Caco-2 (cell line): ENCODE results near the gene MSANTD2. TPM values are rescaled to one million over a fixed set of nuclear protein-coding genes. Genes with fewer than 3 reads are reported as not detected.

Source experiments
- BruUV-seq: library from RNA; stranded (reverse); fragments of 400-500 nt; replicated peaks from 2 replicates; lab custom pipeline; 2021; lab: Mats Ljungman, UMichigan
- CTCF ChIA-PET: fragments of 300-600 bp; sonication (Branson Sonifier 250); formaldehyde crosslinking; loops from one replicate; lab custom pipeline; 2022; ENCODE audit warnings: antibody characterized with exemption; lab: Charles Lee
- POLR2A ChIA-PET: fragments of 300-600 bp; sonication (Branson Sonifier 250); formaldehyde crosslinking; loops from one replicate; lab custom pipeline; 2022; ENCODE audit warnings: antibody characterized with exemption; lab: Charles Lee
- DNase-seq, 2 experiments: peaks; one replicate each; pipeline versions ENCODE4 v3.0.0 to v3.0.0-alpha.2; 2020 to 2022
- H3K27me3 ChIP-seq: replicated peaks from 2 replicates; pipeline ENCODE4 v1.6.0; 2011; ENCODE audit warnings: low read length; ENCODE audit not compliant: control insufficient read depth, insufficient read depth
- H3K36me3 ChIP-seq: 2 replicates; pipeline ENCODE4 v1.5.1; 2011; ENCODE audit warnings: low read length; ENCODE audit not compliant: control insufficient read depth, insufficient read depth
- H3K4me1 ChIP-seq: fragments of 250-450 bp; sonication (Bioruptor Pico); 2 replicates; pipeline ENCODE4 v1.5.1; 2020; ENCODE audit warnings: mild to moderate bottlenecking
- H3K4me3 ChIP-seq: 2 replicates; pipeline ENCODE4 v1.5.1; 2011; ENCODE audit warnings: low read depth, mild to moderate bottlenecking, control low read depth, low read length
- H3K9me3 ChIP-seq: fragments of 250-450 bp; sonication (Bioruptor Pico); 2 replicates; pipeline ENCODE4 v1.5.1; 2020; ENCODE audit warnings: mild to moderate bottlenecking, moderate library complexity
- H3K27ac Mint-ChIP-seq: one replicate; pipeline ENCODE4 v1.8.0; 2022; ENCODE audit warnings: mixed read lengths; ENCODE audit not compliant: unreplicated experiment
- H3K27me3 Mint-ChIP-seq: one replicate; pipeline ENCODE4 v1.8.0; 2022; ENCODE audit warnings: mixed read lengths; ENCODE audit not compliant: insufficient read depth, unreplicated experiment
- H3K36me3 Mint-ChIP-seq: one replicate; pipeline ENCODE4 v1.8.0; 2022; ENCODE audit warnings: mild to moderate bottlenecking, mixed read lengths; ENCODE audit not compliant: insufficient read depth, unreplicated experiment
- H3K4me1 Mint-ChIP-seq: one replicate; pipeline ENCODE4 v1.8.0; 2022; ENCODE audit warnings: low read depth, mixed read lengths; ENCODE audit not compliant: unreplicated experiment
- H3K4me3 Mint-ChIP-seq: one replicate; pipeline ENCODE4 v1.8.0; 2022; ENCODE audit warnings: mild to moderate bottlenecking, moderate library complexity, mixed read lengths; ENCODE audit not compliant: unreplicated experiment
- H3K9me3 Mint-ChIP-seq: one replicate; pipeline ENCODE4 v1.8.0; 2022; ENCODE audit warnings: mixed read lengths; ENCODE audit not compliant: unreplicated experiment
- CTCF ChIP-seq, 2 experiments: fragments of 200-600 bp in 1 of 2; IDR thresholded peaks; 1 replicate in 1 of 2; 2 replicates in 1 of 2; pipeline versions ENCODE4 v1.5.1 to v1.8.0; 2011 to 2022; ENCODE audit warnings: antibody characterized with exemption in 1 of 2, control low read depth in 1 of 2, inconsistent platforms in 1 of 2, low read depth in 1 of 2, low read length in 1 of 2, mild to moderate bottlenecking in 1 of 2, moderate library complexity in 1 of 2; ENCODE audit not compliant: insufficient read depth in 1 of 2, severe bottlenecking in 1 of 2, unreplicated experiment in 1 of 2
- intact Hi-C: fragments of 100-400 bp; cut with micrococcal nuclease; formaldehyde crosslinking; loops from one replicate; pipeline ENCODE4 v1.10.0; 2022; ENCODE audit not compliant: unreplicated experiment
- total RNA-seq: library from RNA; stranded (reverse); gene quantifications from 2 replicates; pipeline ENCODE4 v1.2.3, GENCODE V29; 2022

The MSANTD2 gene
- total RNA-seq, 1 experiment from 2014 or later: 28.3 TPM

GRCh38 chr11:124843616-124843910 lies 43.4 kb upstream of the MSANTD2 start:
- peaks cover 62% of the 10 kb centered on the region for H3K27me3 Mint-ChIP-seq
- DNase-seq: no peak
- H3K36me3 Mint-ChIP-seq: no peaks in the 10 kb centered on the region
- no peak overlapping the region for H3K27ac Mint-ChIP-seq
- ChIA-PET CTCF (no interaction called here), POLR2A (no interaction called here)
- BruUV-seq: no TSS peak
- Histone ChIP-seq H3K4me3 (no peak overlapping the region), H3K27me3 (peaks cover 32% of the 10 kb centered on the region), H3K4me1 (no peaks in the 10 kb centered on the region), H3K36me3 (no peaks in the 10 kb centered on the region), H3K9me3 (no peaks in the 10 kb centered on the region)
- no peak for TF ChIP-seq CTCF (IDR thresholded peaks at IDR 0.05; ENCODE audit: insufficient read depth in 1 of 2, low read depth in 1 of 2, low read length in 1 of 2, severe bottlenecking in 1 of 2, unreplicated experiment in 1 of 2)
- H3K4me3 Mint-ChIP-seq: no peak overlapping the region
- intact Hi-C loops: no loop called here
- H3K4me1 Mint-ChIP-seq: no peaks in the 10 kb centered on the region
- no peaks in the 10 kb centered on the region for H3K9me3 Mint-ChIP-seq

- peaks cover 58% of the 10 kb centered on the region for H3K27me3 Mint-ChIP-seq
- no peaks in the 10 kb centered on the region for H3K9me3 Mint-ChIP-seq
- BruUV-seq: no TSS peak
- intact Hi-C loops: no loop called here
- no peaks in the 10 kb centered on the region for H3K36me3 Mint-ChIP-seq
- Histone ChIP-seq H3K9me3 (no peaks in the 10 kb centered on the region), H3K27me3 (peaks cover 35% of the 10 kb centered on the region), H3K36me3 (no peaks in the 10 kb centered on the region), H3K4me3 (no peak overlapping the region), H3K4me1 (peaks cover under 1% of the 10 kb centered on the region; the same call in 1 of the 2 replicates)
- POLR2A ChIA-PET: no interaction called here
- no peaks in the 10 kb centered on the region for H3K4me1 Mint-ChIP-seq
- CTCF ChIA-PET: interaction anchor here (0.9 to 1.2 kb wide), 2 partner anchors 24 to 173 kb away, joined by 3 read pairs; no protein-coding TSS in a partner anchor
- peak overlapping the region; percentile 35 for H3K4me3 Mint-ChIP-seq
- H3K27ac Mint-ChIP-seq: no peak overlapping the region
- TF ChIP-seq CTCF (IDR thresholded peaks at IDR 0.05; ENCODE audit: insufficient read depth in 1 of 2, low read depth in 1 of 2, low read length in 1 of 2, severe bottlenecking in 1 of 2, unreplicated experiment in 1 of 2): no peak
- no peak for DNase-seq
Observed at GRCh38 chr11:124842305-124842704, 42.1 kb upstream of the MSANTD2 start.

- no peak overlapping the region for H3K4me3 ChIP-seq
- H3K36me3 Mint-ChIP-seq: no peaks in the 10 kb centered on the region
- H3K9me3 Mint-ChIP-seq: no peaks in the 10 kb centered on the region
- CTCF ChIA-PET: interaction anchor here (0.9 to 1.2 kb wide), 2 partner anchors 24 to 173 kb away, joined by 3 read pairs; no protein-coding TSS in a partner anchor
- H3K9me3 ChIP-seq: no peaks in the 10 kb centered on the region
- peaks cover 3% of the 10 kb centered on the region; the same call in 1 of the 2 replicates for H3K4me1 ChIP-seq
- no peak for TF ChIP-seq CTCF (IDR thresholded peaks at IDR 0.05; ENCODE audit: insufficient read depth in 1 of 2, low read depth in 1 of 2, low read length in 1 of 2, severe bottlenecking in 1 of 2, unreplicated experiment in 1 of 2)
- H3K4me1 Mint-ChIP-seq: no peaks in the 10 kb centered on the region
- POLR2A ChIA-PET: no interaction called here
- H3K36me3 ChIP-seq: no peaks in the 10 kb centered on the region
- intact Hi-C loops: no loop called here
- peaks cover 35% of the 10 kb centered on the region for H3K27me3 ChIP-seq
- H3K4me3 Mint-ChIP-seq: no peak overlapping the region
- DNase-seq: no peak
- no TSS peak for BruUV-seq
- H3K27me3 Mint-ChIP-seq: peaks cover 53% of the 10 kb centered on the region
- no peak overlapping the region for H3K27ac Mint-ChIP-seq
Observed at GRCh38 chr11:124841840-124842239, 41.6 kb upstream of the MSANTD2 start.
